NB4 (cell line): ENCODE results near the gene FJX1.

ENCODE experiments used
- CTCF ChIP-seq: IDR thresholded peaks from one replicate; pipeline ENCODE4 v1.5.1; 2012; ENCODE audit warnings: low read depth, low read length
- POLR2A ChIP-seq: IDR thresholded peaks from 2 replicates; pipeline ENCODE4 v1.6.1; 2011; ENCODE audit warnings: mild to moderate bottlenecking; ENCODE audit not compliant: insufficient read length; ENCODE audit errors: extremely low read depth
- TF ChIP-seq, protein P1 (sequence below): IDR thresholded peaks from 2 replicates; pipeline ENCODE4 v1.6.1; 2011; ENCODE audit warnings: low read depth, low read length

DNA sequence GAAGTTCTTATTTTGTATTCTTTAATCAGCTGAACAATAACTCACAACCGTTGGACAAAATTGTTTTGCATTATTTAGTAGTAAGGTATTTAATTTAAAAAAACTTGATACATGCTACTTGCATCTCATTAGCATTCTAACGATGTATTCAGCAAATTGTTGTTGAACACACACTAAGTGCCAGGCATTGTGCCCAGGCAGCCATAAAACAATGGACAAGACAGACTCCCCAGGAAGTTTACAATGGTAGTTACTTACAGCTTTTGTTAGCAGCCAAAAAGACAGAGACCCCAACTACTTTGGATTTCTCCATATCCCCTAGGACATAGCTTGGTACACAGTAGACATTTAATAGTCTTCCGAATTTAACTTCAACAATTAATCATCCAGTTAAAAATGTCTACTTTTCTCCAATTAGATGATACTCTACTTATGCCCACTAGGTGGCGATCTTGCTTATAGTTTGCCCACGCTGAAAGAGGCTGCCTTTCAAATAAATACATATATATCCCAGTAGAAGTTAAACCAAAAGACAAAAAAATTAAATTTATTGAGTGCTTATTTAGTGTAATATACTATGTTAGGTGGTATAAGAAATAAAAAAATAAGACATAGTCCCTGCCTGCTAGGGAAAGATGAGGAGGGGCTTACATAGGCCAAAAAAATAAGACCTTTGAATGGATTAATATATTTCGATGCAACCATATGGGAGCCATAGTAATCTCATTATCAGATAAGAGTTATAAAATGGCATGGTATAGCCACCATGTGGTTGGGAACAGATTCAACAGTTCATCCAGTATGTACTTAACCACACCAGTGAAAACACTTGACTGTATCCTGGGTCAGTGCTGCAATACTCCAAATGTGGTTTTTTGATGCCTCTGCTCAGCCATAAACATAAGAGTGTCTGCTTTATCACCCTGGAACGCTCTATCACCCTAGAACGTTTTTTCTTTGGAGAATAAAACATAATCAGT lies 2.0 kb upstream of the FJX1 start:
- no peak for TF ChIP-seq POLR2A
- TF ChIP-seq CTCF, result peak; percentile 49
- TF ChIP-seq, protein P1, sequence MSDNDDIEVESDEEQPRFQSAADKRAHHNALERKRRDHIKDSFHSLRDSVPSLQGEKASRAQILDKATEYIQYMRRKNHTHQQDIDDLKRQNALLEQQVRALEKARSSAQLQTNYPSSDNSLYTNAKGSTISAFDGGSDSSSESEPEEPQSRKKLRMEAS, result no peak
